SK-N-SH treated with all-trans-retinoic acid at 6 μM for 48 hours (cell line): ENCODE results near the gene GPR61.

ENCODE experiments used
- ATAC-seq: fragments of 200-7000 bp; cut with Tn5 transposase; 3 replicates; pipeline ENCODE4 v1.9.1; 2020; ENCODE audit warnings: mild to moderate bottlenecking, moderate library complexity
- ARNTL ChIP-seq: fragments of 450-650 bp; formaldehyde crosslinking; IDR thresholded peaks from 2 replicates; pipeline ENCODE4 v1.5.0; 2020; ENCODE audit warnings: low read depth, mild to moderate bottlenecking, moderate library complexity, borderline replicate concordance
- BACH2 ChIP-seq: fragments of 250-450 bp; sonication (Bioruptor Pico); IDR thresholded peaks from 2 replicates; pipeline ENCODE4 v1.9.0; 2021; ENCODE audit warnings: mild to moderate bottlenecking, borderline replicate concordance
- CSDC2 ChIP-seq: fragments of 250-450 bp; sonication (Bioruptor Pico); IDR thresholded peaks from 2 replicates; pipeline ENCODE4 v1.5.0; 2020; ENCODE audit warnings: mild to moderate bottlenecking, moderate library complexity
- ESRRG ChIP-seq: fragments of 250-450 bp; sonication (Bioruptor Pico); IDR thresholded peaks from 2 replicates; pipeline ENCODE4 v1.6.1; 2021; ENCODE audit warnings: mild to moderate bottlenecking
- GLIS3 ChIP-seq: fragments of 250-450 bp; sonication (Bioruptor Pico); IDR thresholded peaks from 2 replicates; pipeline ENCODE4 v1.5.0; 2020; ENCODE audit warnings: mild to moderate bottlenecking, moderate library complexity
- ISL1 ChIP-seq: fragments of 250-450 bp; sonication (Bioruptor Pico); IDR thresholded peaks from 2 replicates; pipeline ENCODE4 v2.1.2; 2022; ENCODE audit warnings: mild to moderate bottlenecking, moderate library complexity
- OSR1 ChIP-seq: fragments of 250-450 bp; sonication (Bioruptor Pico); IDR thresholded peaks from 2 replicates; pipeline ENCODE4 v1.8.0; 2022; ENCODE audit warnings: moderate library complexity, mild to moderate bottlenecking, inconsistent platforms
- PPARA ChIP-seq: fragments of 250-450 bp; sonication (Bioruptor Pico); IDR thresholded peaks from 2 replicates; pipeline ENCODE4 v1.5.0; 2020; ENCODE audit warnings: mild to moderate bottlenecking, borderline replicate concordance
- SNAI2 ChIP-seq: fragments of 250-450 bp; sonication (Bioruptor Pico); IDR thresholded peaks from 2 replicates; pipeline ENCODE4 v1.5.0; 2020; ENCODE audit warnings: mild to moderate bottlenecking, moderate library complexity
- TCF4 ChIP-seq: fragments of 250-450 bp; sonication (Bioruptor Pico); IDR thresholded peaks from 2 replicates; pipeline ENCODE4 v1.8.0; 2021; ENCODE audit warnings: mild to moderate bottlenecking, moderate library complexity, borderline replicate concordance
- TOX ChIP-seq: fragments of 250-450 bp; sonication (Bioruptor Pico); IDR thresholded peaks from 2 replicates; pipeline ENCODE4 v1.8.0; 2021; ENCODE audit warnings: mild to moderate bottlenecking, moderate library complexity, borderline replicate concordance
- ZC3H10 ChIP-seq: fragments of 250-450 bp; sonication (Bioruptor Pico); IDR thresholded peaks from 2 replicates; pipeline ENCODE4 v1.5.1; 2021; ENCODE audit warnings: mild to moderate bottlenecking, moderate library complexity
- ZFP3 ChIP-seq: fragments of 250-450 bp; sonication (Bioruptor Pico); IDR thresholded peaks from 2 replicates; pipeline ENCODE4 v1.5.0; 2020; ENCODE audit warnings: mild to moderate bottlenecking, moderate library complexity
- ZFP30 ChIP-seq: fragments of 450-650 bp; formaldehyde crosslinking; IDR thresholded peaks from 2 replicates; pipeline ENCODE4 v1.5.0; 2022; ENCODE audit warnings: mild to moderate bottlenecking, moderate library complexity
- ZNF565 ChIP-seq: fragments of 450-650 bp; formaldehyde crosslinking; conservative IDR thresholded peaks from 2 replicates; pipeline ENCODE4 v1.5.0; 2020; ENCODE audit warnings: low read depth, mild to moderate bottlenecking, moderate library complexity
- ZNF70 ChIP-seq: fragments of 450-650 bp; formaldehyde crosslinking; IDR thresholded peaks from 2 replicates; pipeline ENCODE4 v1.5.0; 2020; ENCODE audit warnings: mild to moderate bottlenecking, moderate library complexity
- ZNF8 ChIP-seq: fragments of 450-650 bp; formaldehyde crosslinking; IDR thresholded peaks from 2 replicates; pipeline ENCODE4 v1.5.0; 2020; ENCODE audit warnings: mild to moderate bottlenecking, moderate library complexity
- TF ChIP-seq, protein P1 (sequence below): fragments of 250-450 bp; sonication (Bioruptor Pico); IDR thresholded peaks from 2 replicates; pipeline ENCODE4 v1.5.0; 2020; ENCODE audit warnings: mild to moderate bottlenecking, moderate library complexity
- TF ChIP-seq, protein P2 (sequence below): fragments of 250-450 bp; sonication (Bioruptor Pico); IDR thresholded peaks from 2 replicates; pipeline ENCODE4 v1.5.1; 2021; ENCODE audit warnings: mild to moderate bottlenecking, moderate library complexity
- TF ChIP-seq, protein P3 (sequence below): fragments of 250-450 bp; sonication (Bioruptor Pico); IDR thresholded peaks from 2 replicates; pipeline ENCODE4 v1.5.1; 2020; ENCODE audit warnings: low read depth, mild to moderate bottlenecking, moderate library complexity
- TF ChIP-seq, protein P4 (sequence below): fragments of 250-450 bp; sonication (Bioruptor Pico); IDR thresholded peaks from 2 replicates; pipeline ENCODE4 v1.8.0; 2021; ENCODE audit warnings: low read depth, mild to moderate bottlenecking, moderate library complexity, borderline replicate concordance
- TF ChIP-seq, protein P5 (sequence below): fragments of 250-450 bp; sonication (Bioruptor Pico); IDR thresholded peaks from 2 replicates; pipeline ENCODE4 v1.8.0; 2020; ENCODE audit warnings: mild to moderate bottlenecking, moderate library complexity, borderline replicate concordance

Gene GPR61

DNA sequence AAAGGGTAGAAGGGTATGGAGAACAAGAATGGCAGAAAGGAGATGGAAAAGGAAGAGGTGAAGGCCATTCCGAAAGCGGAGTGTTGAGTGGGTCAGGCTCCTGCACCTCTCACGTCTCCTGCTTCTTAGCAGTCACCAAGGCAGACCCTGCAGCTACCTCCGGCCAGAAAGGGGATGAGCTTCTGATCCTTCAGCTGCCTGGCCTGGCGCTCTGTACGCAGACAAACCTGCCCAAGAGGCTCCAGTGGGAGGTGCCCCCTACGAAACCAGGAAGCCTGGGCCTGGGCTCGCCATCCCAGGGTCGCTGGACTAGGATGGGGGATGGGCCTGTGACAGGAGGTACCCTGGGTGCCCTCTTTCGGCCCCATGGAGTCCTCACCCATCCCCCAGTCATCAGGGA lies 3.0 kb downstream of the GPR61 start:
- TF ChIP-seq ISL1 (CRISPR knock-in tag), result no peak
- TF ChIP-seq, protein P1, sequence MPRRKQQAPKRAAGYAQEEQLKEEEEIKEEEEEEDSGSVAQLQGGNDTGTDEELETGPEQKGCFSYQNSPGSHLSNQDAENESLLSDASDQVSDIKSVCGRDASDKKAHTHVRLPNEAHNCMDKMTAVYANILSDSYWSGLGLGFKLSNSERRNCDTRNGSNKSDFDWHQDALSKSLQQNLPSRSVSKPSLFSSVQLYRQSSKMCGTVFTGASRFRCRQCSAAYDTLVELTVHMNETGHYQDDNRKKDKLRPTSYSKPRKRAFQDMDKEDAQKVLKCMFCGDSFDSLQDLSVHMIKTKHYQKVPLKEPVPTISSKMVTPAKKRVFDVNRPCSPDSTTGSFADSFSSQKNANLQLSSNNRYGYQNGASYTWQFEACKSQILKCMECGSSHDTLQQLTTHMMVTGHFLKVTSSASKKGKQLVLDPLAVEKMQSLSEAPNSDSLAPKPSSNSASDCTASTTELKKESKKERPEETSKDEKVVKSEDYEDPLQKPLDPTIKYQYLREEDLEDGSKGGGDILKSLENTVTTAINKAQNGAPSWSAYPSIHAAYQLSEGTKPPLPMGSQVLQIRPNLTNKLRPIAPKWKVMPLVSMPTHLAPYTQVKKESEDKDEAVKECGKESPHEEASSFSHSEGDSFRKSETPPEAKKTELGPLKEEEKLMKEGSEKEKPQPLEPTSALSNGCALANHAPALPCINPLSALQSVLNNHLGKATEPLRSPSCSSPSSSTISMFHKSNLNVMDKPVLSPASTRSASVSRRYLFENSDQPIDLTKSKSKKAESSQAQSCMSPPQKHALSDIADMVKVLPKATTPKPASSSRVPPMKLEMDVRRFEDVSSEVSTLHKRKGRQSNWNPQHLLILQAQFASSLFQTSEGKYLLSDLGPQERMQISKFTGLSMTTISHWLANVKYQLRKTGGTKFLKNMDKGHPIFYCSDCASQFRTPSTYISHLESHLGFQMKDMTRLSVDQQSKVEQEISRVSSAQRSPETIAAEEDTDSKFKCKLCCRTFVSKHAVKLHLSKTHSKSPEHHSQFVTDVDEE (CRISPR knock-in tag), result no peak
- TF ChIP-seq, protein P2, sequence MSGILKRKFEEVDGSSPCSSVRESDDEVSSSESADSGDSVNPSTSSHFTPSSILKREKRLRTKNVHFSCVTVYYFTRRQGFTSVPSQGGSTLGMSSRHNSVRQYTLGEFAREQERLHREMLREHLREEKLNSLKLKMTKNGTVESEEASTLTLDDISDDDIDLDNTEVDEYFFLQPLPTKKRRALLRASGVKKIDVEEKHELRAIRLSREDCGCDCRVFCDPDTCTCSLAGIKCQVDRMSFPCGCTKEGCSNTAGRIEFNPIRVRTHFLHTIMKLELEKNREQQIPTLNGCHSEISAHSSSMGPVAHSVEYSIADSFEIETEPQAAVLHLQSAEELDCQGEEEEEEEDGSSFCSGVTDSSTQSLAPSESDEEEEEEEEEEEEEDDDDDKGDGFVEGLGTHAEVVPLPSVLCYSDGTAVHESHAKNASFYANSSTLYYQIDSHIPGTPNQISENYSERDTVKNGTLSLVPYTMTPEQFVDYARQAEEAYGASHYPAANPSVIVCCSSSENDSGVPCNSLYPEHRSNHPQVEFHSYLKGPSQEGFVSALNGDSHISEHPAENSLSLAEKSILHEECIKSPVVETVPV (CRISPR knock-in tag), result no peak
- ATAC-seq, result no peak

DNA sequence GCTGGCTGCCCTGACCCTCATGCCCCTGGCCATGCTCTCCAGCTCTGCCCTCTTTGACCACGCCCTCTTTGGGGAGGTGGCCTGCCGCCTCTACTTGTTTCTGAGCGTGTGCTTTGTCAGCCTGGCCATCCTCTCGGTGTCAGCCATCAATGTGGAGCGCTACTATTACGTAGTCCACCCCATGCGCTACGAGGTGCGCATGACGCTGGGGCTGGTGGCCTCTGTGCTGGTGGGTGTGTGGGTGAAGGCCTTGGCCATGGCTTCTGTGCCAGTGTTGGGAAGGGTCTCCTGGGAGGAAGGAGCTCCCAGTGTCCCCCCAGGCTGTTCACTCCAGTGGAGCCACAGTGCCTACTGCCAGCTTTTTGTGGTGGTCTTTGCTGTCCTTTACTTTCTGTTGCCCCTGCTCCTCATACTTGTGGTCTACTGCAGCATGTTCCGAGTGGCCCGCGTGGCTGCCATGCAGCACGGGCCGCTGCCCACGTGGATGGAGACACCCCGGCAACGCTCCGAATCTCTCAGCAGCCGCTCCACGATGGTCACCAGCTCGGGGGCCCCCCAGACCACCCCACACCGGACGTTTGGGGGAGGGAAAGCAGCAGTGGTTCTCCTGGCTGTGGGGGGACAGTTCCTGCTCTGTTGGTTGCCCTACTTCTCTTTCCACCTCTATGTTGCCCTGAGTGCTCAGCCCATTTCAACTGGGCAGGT lies 3.8 kb downstream of the GPR61 start:
- TF ChIP-seq ARNTL (no peak), ZNF70 (CRISPR knock-in tag) (no peak), TCF4 (CRISPR knock-in tag) (no peak), ZFP3 (CRISPR knock-in tag) (no peak), ZFP30 (CRISPR knock-in tag) (no peak), ESRRG (CRISPR knock-in tag) (no peak), BACH2 (CRISPR knock-in tag) (no peak), ZNF565 (CRISPR knock-in tag) (no peak), ZC3H10 (CRISPR knock-in tag) (no peak), SNAI2 (CRISPR knock-in tag) (no peak), PPARA (CRISPR knock-in tag) (no peak), OSR1 (no peak), ZNF8 (CRISPR knock-in tag) (no peak)
- TF ChIP-seq, protein P3, sequence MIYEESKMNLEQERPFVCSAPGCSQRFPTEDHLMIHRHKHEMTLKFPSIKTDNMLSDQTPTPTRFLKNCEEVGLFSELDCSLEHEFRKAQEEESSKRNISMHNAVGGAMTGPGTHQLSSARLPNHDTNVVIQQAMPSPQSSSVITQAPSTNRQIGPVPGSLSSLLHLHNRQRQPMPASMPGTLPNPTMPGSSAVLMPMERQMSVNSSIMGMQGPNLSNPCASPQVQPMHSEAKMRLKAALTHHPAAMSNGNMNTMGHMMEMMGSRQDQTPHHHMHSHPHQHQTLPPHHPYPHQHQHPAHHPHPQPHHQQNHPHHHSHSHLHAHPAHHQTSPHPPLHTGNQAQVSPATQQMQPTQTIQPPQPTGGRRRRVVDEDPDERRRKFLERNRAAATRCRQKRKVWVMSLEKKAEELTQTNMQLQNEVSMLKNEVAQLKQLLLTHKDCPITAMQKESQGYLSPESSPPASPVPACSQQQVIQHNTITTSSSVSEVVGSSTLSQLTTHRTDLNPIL (CRISPR knock-in tag), result no peak
- TF ChIP-seq, protein P4, sequence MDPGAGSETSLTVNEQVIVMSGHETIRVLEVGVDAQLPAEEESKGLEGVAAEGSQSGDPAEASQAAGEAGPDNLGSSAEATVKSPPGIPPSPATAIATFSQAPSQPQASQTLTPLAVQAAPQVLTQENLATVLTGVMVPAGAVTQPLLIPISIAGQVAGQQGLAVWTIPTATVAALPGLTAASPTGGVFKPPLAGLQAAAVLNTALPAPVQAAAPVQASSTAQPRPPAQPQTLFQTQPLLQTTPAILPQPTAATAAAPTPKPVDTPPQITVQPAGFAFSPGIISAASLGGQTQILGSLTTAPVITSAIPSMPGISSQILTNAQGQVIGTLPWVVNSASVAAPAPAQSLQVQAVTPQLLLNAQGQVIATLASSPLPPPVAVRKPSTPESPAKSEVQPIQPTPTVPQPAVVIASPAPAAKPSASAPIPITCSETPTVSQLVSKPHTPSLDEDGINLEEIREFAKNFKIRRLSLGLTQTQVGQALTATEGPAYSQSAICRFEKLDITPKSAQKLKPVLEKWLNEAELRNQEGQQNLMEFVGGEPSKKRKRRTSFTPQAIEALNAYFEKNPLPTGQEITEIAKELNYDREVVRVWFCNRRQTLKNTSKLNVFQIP, result no peak
- TF ChIP-seq, protein P2 (CRISPR knock-in tag), result no peak

DNA sequence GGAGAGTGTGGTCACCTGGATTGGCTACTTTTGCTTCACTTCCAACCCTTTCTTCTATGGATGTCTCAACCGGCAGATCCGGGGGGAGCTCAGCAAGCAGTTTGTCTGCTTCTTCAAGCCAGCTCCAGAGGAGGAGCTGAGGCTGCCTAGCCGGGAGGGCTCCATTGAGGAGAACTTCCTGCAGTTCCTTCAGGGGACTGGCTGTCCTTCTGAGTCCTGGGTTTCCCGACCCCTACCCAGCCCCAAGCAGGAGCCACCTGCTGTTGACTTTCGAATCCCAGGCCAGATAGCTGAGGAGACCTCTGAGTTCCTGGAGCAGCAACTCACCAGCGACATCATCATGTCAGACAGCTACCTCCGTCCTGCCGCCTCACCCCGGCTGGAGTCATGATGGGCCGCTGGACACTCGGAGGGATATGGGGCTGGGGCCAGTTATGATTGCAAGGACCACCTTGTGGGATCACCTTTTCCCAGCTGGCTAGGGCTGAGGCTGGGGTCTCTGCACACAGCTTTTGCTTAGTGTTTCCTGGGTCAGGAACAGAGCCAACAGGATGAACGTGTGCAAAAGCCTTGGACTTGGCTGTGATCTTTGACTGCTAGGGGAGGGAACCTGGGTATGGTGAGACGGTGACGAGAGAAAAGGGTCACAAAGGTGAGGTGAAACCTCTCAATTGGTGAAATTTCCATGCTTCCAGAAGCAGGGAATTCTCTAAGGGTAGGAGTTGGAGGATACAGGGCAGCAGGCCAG lies 4.5 kb downstream of the GPR61 start:
- no peak for TF ChIP-seq CSDC2
- no peak for TF ChIP-seq TOX (CRISPR knock-in tag)
- no peak for TF ChIP-seq OSR1
- TF ChIP-seq, protein P4, result no peak
- no peak for TF ChIP-seq ZNF70 (CRISPR knock-in tag)
- no peak for TF ChIP-seq ARNTL
- TF ChIP-seq GLIS3 (CRISPR knock-in tag), result no peak
- no peak for TF ChIP-seq SNAI2 (CRISPR knock-in tag)
- TF ChIP-seq, protein P5, sequence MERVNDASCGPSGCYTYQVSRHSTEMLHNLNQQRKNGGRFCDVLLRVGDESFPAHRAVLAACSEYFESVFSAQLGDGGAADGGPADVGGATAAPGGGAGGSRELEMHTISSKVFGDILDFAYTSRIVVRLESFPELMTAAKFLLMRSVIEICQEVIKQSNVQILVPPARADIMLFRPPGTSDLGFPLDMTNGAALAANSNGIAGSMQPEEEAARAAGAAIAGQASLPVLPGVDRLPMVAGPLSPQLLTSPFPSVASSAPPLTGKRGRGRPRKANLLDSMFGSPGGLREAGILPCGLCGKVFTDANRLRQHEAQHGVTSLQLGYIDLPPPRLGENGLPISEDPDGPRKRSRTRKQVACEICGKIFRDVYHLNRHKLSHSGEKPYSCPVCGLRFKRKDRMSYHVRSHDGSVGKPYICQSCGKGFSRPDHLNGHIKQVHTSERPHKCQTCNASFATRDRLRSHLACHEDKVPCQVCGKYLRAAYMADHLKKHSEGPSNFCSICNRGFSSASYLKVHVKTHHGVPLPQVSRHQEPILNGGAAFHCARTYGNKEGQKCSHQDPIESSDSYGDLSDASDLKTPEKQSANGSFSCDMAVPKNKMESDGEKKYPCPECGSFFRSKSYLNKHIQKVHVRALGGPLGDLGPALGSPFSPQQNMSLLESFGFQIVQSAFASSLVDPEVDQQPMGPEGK (CRISPR knock-in tag), result no peak
- TF ChIP-seq ZFP3 (CRISPR knock-in tag), result no peak
- ATAC-seq, result no peak

More for the DNA sequence above, 3.8 kb downstream of the GPR61 start:
- no peak for ATAC-seq
